Activated naive CD4-positive, alpha-beta T cell treated with anti-CD3 and anti-CD28 coated beads, Interleukin-2, amount 10 ng/mL, durations not matched to agents 7 days and 5 days (primary cell): ENCODE data around the gene ICOS.

Experiments used
- CTCF ChIA-PET: fragments of 350-600 bp; sonication (Branson Sonifier 250); formaldehyde crosslinking; loops from one replicate; lab custom pipeline; 2021; ENCODE audit warnings: antibody characterized with exemption; lab: Charles Lee
- DNase-seq: peaks from one replicate; pipeline ENCODE4 v3.0.0-alpha.2; 2020
- H3K27ac Mint-ChIP-seq: one replicate; pipeline ENCODE4 v1.8.0; 2021; ENCODE audit warnings: mild to moderate bottlenecking, moderate library complexity, mixed read lengths
- H3K27me3 Mint-ChIP-seq: one replicate; pipeline ENCODE4 v1.8.0; 2021; ENCODE audit warnings: mild to moderate bottlenecking, mixed read lengths
- H3K36me3 Mint-ChIP-seq: one replicate; pipeline ENCODE4 v1.8.0; 2021; ENCODE audit warnings: mixed read lengths
- H3K4me1 Mint-ChIP-seq: one replicate; pipeline ENCODE4 v1.8.0; 2021; ENCODE audit warnings: mixed read lengths
- H3K4me3 Mint-ChIP-seq: one replicate; pipeline ENCODE4 v1.8.0; 2021; ENCODE audit warnings: mild to moderate bottlenecking, moderate library complexity, mixed read lengths
- H3K9me3 Mint-ChIP-seq: one replicate; pipeline ENCODE4 v1.8.0; 2021; ENCODE audit warnings: mixed read lengths

ICOS gene, protein sequence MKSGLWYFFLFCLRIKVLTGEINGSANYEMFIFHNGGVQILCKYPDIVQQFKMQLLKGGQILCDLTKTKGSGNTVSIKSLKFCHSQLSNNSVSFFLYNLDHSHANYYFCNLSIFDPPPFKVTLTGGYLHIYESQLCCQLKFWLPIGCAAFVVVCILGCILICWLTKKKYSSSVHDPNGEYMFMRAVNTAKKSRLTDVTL

GRCh38 chr2:203936535-203936934 lies at the start of gene ICOS:
TSS of gene ICOS (plus strand) at chr2:203936763. CDS start at chr2:203936815, 52 bp downstream.
- Mint-ChIP-seq H3K27ac (peak within 1 kb of the TSS; percentile 96), H3K4me1 (peaks cover 57% of the 10 kb centered on the region), H3K4me3 (peak within 1 kb of the TSS; percentile 84), H3K27me3 (no peaks in the 10 kb centered on the region), H3K36me3 (peaks cover 53% of the 10 kb centered on the region), H3K9me3 (no peaks in the 10 kb centered on the region)
- DNase-seq: peak; percentile 63
- CTCF ChIA-PET: interaction anchor here (1.3 kb wide), 1 partner anchor 229 kb away, joined by 4 read pairs; no protein-coding TSS in a partner anchor

DNA sequence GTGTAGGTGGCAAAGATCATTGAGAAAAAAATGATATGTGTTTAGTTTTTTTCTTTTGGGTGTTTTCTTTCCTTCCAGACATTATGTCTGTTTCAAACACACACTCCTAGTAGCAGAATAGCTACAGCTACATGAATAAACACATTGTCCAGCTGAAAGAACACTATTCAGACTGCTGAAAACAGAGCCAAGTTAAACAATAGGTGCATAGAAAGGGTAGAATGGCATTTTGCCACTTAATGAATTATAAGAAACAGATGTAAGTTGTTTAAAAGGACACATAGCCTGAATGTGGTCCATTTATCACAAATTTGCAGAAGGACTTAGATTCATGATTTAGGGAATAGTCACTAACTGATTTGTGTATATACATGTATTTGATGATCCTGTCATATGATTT lies 48.9 kb upstream of the ICOS start:
- H3K36me3 Mint-ChIP-seq: peaks cover 4% of the 10 kb centered on the region
- CTCF ChIA-PET: interaction anchor here (1.0 to 1.9 kb wide), 3 partner anchors 12 to 19 kb away, joined by 3 to 4 read pairs (median 3); no protein-coding TSS in a partner anchor
- H3K4me1 Mint-ChIP-seq: peaks cover 25% of the 10 kb centered on the region
- H3K4me3 Mint-ChIP-seq: no peak overlapping the region
- no peak overlapping the region for H3K27ac Mint-ChIP-seq
- DNase-seq: no peak
- no peaks in the 10 kb centered on the region for H3K27me3 Mint-ChIP-seq
- H3K9me3 Mint-ChIP-seq: no peaks in the 10 kb centered on the region

GRCh38 chr2:203889542-203889941 lies 47.0 kb upstream of the ICOS start:
- no peak overlapping the region for H3K27ac Mint-ChIP-seq
- H3K4me3 Mint-ChIP-seq: no peak overlapping the region
- H3K4me1 Mint-ChIP-seq: peaks cover 36% of the 10 kb centered on the region
- H3K27me3 Mint-ChIP-seq: no peaks in the 10 kb centered on the region
- H3K9me3 Mint-ChIP-seq: no peaks in the 10 kb centered on the region
- DNase-seq: no peak
- CTCF ChIA-PET: interaction anchor here (0.7 to 1.1 kb wide), 3 partner anchors 18 to 137 kb away, joined by 3 to 4 read pairs (median 4); partner anchors contain the start of gene CTLA4
- peaks cover 4% of the 10 kb centered on the region for H3K36me3 Mint-ChIP-seq

GRCh38 chr2:203889944-203890343 lies 46.6 kb upstream of the ICOS start:
- CTCF ChIA-PET: interaction anchor here (0.9 to 1.1 kb wide), 2 partner anchors 19 to 22 kb away, joined by 4 read pairs; partner anchors contain the start of gene CTLA4
- Mint-ChIP-seq H3K4me1 (peaks cover 38% of the 10 kb centered on the region), H3K27ac (no peak overlapping the region)

DNA sequence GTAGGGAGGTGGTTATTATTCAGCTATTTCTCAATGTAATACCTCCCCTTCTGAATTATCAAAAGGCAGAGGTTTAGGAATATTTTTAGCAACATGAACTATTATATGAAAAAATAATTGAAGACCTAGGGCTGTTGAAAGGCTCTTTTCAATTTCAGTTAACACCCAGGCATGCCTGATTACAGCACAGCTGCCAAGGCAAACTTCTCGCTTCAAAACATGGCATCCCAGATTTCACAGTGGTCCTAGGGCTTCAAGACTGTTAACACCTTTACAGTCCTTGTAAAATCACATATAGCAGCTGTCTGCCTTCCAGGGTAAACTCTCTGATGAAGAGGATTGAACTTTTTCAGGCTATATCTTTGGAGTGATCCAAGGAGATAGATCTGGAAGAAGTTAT lies 45.8 kb upstream of the ICOS start:
- H3K27ac Mint-ChIP-seq: no peak overlapping the region
- H3K36me3 Mint-ChIP-seq: peaks cover 4% of the 10 kb centered on the region
- H3K4me3 Mint-ChIP-seq: no peak overlapping the region
- CTCF ChIA-PET: no interaction called here
- no peak for DNase-seq
- H3K4me1 Mint-ChIP-seq: peaks cover 40% of the 10 kb centered on the region
- H3K9me3 Mint-ChIP-seq: peaks cover 1% of the 10 kb centered on the region
- no peaks in the 10 kb centered on the region for H3K27me3 Mint-ChIP-seq

More at GRCh38 chr2:203889944-203890343, 46.6 kb upstream of the ICOS start:
- Mint-ChIP-seq H3K36me3 (peaks cover 4% of the 10 kb centered on the region), H3K4me3 (no peak overlapping the region), H3K27me3 (no peaks in the 10 kb centered on the region), H3K9me3 (no peaks in the 10 kb centered on the region)
- DNase-seq: no peak

DNA sequence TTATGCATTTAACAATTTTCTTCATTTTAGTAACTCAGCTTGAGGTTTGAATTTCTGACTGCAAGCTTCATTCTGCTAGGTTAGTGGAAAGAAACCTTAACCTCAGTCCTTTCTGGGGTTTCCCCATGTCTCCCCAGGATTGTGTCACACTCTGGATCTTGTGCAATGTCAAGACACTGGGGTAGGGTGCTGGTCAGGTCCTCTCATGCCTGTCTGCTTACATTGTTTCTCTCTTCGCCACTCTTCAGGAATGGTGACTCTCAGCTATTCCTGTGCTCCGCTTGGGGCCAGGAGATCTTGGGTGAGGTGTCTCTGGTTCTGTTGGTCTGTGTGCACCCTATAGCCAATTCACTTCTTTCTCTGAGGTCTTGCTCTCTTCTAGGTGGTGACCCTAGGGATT lies 45.1 kb upstream of the ICOS start:
- H3K4me3 Mint-ChIP-seq: no peak overlapping the region
- no peak for DNase-seq

DNA sequence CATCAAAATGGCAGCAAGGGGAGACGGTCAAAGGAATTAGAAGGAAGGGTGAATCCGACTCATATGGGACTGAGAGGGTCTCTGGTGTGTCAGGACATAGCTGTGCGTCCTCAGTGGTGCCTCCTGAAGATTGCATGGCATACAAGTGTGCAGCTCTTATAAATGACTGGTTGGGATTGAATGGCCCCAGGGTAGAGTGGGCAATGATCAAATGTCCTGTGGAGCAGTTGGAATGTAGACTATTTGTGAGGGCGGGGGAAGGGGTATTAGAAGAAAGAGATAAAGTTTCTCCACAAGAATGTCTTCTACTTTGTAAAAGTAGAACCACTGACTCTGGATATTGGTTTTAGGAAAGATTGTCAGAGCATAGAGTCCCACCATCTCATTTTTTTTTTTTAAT lies 44.4 kb upstream of the ICOS start:
- Mint-ChIP-seq H3K4me1 (peaks cover 38% of the 10 kb centered on the region), H3K9me3 (peaks cover 1% of the 10 kb centered on the region), H3K27ac (no peak overlapping the region), H3K36me3 (peaks cover 4% of the 10 kb centered on the region), H3K27me3 (no peaks in the 10 kb centered on the region), H3K4me3 (no peak overlapping the region)
- CTCF ChIA-PET: interaction anchor here (0.6 kb wide), 1 partner anchor 403 kb away, joined by 3 read pairs; no protein-coding TSS in a partner anchor
- no peak for DNase-seq

More for the DNA sequence above, 45.1 kb upstream of the ICOS start:
- Mint-ChIP-seq H3K4me1 (peaks cover 39% of the 10 kb centered on the region), H3K27ac (no peak overlapping the region), H3K27me3 (no peaks in the 10 kb centered on the region), H3K9me3 (peaks cover 1% of the 10 kb centered on the region), H3K36me3 (peaks cover 4% of the 10 kb centered on the region)
- CTCF ChIA-PET: interaction anchor here (0.6 kb wide), 1 partner anchor 403 kb away, joined by 3 read pairs; no protein-coding TSS in a partner anchor

DNA sequence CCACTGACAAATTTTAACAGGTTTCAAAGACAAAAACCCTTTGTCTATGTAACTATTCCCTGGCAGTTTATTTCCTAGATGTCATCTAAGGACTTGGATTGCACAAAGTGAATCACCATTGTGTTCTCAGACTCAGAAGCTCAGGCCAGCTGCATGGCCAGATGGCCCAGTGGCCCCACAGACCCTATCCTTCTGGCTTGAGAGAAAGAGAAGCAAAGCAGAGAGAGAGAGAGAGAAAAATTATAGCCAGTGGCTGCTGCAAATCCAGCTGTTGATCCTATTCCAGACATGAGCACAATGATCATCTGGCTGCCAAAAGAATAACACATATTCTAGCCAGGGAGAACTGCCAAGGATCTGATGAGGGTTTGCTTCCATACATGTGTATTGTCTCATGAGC lies 43.2 kb upstream of the ICOS start:
- peaks cover 43% of the 10 kb centered on the region for H3K4me1 Mint-ChIP-seq
- DNase-seq: no peak

GRCh38 chr2:203893840-203894239 lies 42.7 kb upstream of the ICOS start:
- Mint-ChIP-seq H3K9me3 (peaks cover 1% of the 10 kb centered on the region), H3K4me3 (no peak overlapping the region), H3K27me3 (no peaks in the 10 kb centered on the region), H3K27ac (no peak overlapping the region), H3K4me1 (peaks cover 43% of the 10 kb centered on the region), H3K36me3 (peaks cover 4% of the 10 kb centered on the region)
- CTCF ChIA-PET: interaction anchor here (1.0 kb wide), 1 partner anchor 16 kb away, joined by 5 read pairs; no protein-coding TSS in a partner anchor
- no peak for DNase-seq

More for the DNA sequence above, 43.2 kb upstream of the ICOS start:
- CTCF ChIA-PET: interaction anchor here (1.0 kb wide), 1 partner anchor 16 kb away, joined by 5 read pairs; no protein-coding TSS in a partner anchor
- H3K27me3 Mint-ChIP-seq: no peaks in the 10 kb centered on the region
- H3K27ac Mint-ChIP-seq: no peak overlapping the region
- H3K9me3 Mint-ChIP-seq: peaks cover 1% of the 10 kb centered on the region
- H3K4me3 Mint-ChIP-seq: no peak overlapping the region
- peaks cover 4% of the 10 kb centered on the region for H3K36me3 Mint-ChIP-seq

DNA sequence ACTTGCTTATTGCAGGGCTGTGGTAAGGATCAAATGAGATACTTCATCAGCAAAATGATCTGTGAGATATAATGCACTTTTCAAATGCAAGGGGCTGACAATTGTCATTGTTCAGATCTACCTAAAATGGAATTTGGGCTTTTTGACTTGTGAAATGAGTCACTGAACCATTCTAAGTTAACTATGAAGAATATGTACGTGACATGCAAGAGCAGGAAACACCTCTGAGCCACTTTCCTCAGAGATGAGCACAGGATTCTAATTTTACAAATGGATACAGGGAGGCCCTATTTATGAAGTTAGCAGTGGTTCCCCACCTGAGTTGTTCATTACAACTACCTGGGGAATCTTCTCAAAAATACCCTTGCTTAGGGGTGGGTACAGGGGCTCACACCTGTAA lies 42.3 kb upstream of the ICOS start:
- Mint-ChIP-seq H3K4me3 (no peak overlapping the region), H3K27me3 (no peaks in the 10 kb centered on the region), H3K9me3 (peaks cover 1% of the 10 kb centered on the region), H3K36me3 (peaks cover 5% of the 10 kb centered on the region), H3K27ac (no peak overlapping the region), H3K4me1 (peaks cover 43% of the 10 kb centered on the region)
- CTCF ChIA-PET: interaction anchor here (1.2 to 1.5 kb wide), 4 partner anchors 15 to 24 kb away, joined by 3 to 5 read pairs (median 4); no protein-coding TSS in a partner anchor
- DNase-seq: no peak

GRCh38 chr2:203897544-203897943 lies 39.0 kb upstream of the ICOS start:
- CTCF ChIA-PET: interaction anchor here (0.8 to 1.5 kb wide), 4 partner anchors 9 to 671 kb away, joined by 3 to 5 read pairs (median 3); no protein-coding TSS in a partner anchor
- no peak overlapping the region for H3K4me3 Mint-ChIP-seq
- H3K9me3 Mint-ChIP-seq: peaks cover 19% of the 10 kb centered on the region
- no peaks in the 10 kb centered on the region for H3K27me3 Mint-ChIP-seq
- no peak overlapping the region for H3K27ac Mint-ChIP-seq
- H3K4me1 Mint-ChIP-seq: peaks cover 30% of the 10 kb centered on the region
- DNase-seq: no peak
- peaks cover 13% of the 10 kb centered on the region for H3K36me3 Mint-ChIP-seq

DNA sequence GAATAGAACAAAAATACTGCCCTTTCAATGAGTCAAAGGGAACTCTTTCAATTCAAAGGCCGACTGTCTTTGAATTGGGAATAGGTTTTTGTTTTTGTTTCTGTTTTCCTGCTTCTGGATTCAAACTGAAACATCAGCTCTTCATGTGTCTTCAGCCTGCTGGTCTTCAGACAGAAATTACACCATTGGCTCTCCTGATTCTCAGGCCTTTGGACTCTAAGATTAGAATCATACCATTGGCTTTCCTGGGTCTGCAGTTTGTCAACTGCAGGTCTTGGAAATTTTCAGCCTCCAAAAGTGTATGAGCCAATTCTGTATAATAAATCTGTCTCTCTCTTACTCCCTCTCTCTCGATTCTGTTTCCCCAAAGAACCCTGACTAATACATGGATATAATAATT lies 37.9 kb upstream of the ICOS start:
- CTCF ChIA-PET: interaction anchor here (0.9 kb wide), 1 partner anchor 11 kb away, joined by 5 read pairs; no protein-coding TSS in a partner anchor
- Mint-ChIP-seq H3K9me3 (peaks cover 25% of the 10 kb centered on the region), H3K4me3 (no peak overlapping the region), H3K36me3 (peaks cover 14% of the 10 kb centered on the region), H3K27me3 (no peaks in the 10 kb centered on the region), H3K27ac (no peak overlapping the region), H3K4me1 (peaks cover 28% of the 10 kb centered on the region)
- DNase-seq: no peak

GRCh38 chr2:203900253-203900652 lies 36.3 kb upstream of the ICOS start:
- Mint-ChIP-seq H3K9me3 (peaks cover 29% of the 10 kb centered on the region), H3K27me3 (no peaks in the 10 kb centered on the region), H3K4me3 (no peak overlapping the region), H3K27ac (no peak overlapping the region), H3K4me1 (peaks cover 16% of the 10 kb centered on the region), H3K36me3 (peaks cover 15% of the 10 kb centered on the region)
- no peak for DNase-seq
- CTCF ChIA-PET: interaction anchor here (1.4 kb wide), 1 partner anchor 9 kb away, joined by 4 read pairs; no protein-coding TSS in a partner anchor

GRCh38 chr2:203904022-203904421 lies 32.5 kb upstream of the ICOS start:
- Mint-ChIP-seq H3K4me3 (no peak overlapping the region), H3K9me3 (peaks cover 28% of the 10 kb centered on the region), H3K27ac (no peak overlapping the region), H3K36me3 (peaks cover 14% of the 10 kb centered on the region), H3K27me3 (no peaks in the 10 kb centered on the region), H3K4me1 (peaks cover 4% of the 10 kb centered on the region)
- CTCF ChIA-PET: no interaction called here
- DNase-seq: no peak
